RWPE2 (cell line): ENCODE results near the gene AIDA.

Experiments used
- ATAC-seq: fragments of 200-7000 bp; cut with Tn5 transposase; 3 replicates; pipeline ENCODE4 v1.9.1; 2021; ENCODE audit warnings: low read depth
- DNase-seq: peaks from one replicate; pipeline ENCODE4 v3.0.0-alpha.2; 2020; ENCODE audit warnings: low spot score
- H3K27ac ChIP-seq: fragments of 450-650 bp; 2 replicates; pipeline ENCODE4 v1.5.1; 2017; ENCODE audit warnings: mild to moderate bottlenecking; ENCODE audit not compliant: poor library complexity, severe bottlenecking
- H3K27me3 ChIP-seq: fragments of 250-450 bp; sonication (Bioruptor Pico); 2 replicates; pipeline ENCODE4 v1.5.1; 2021; ENCODE audit warnings: mild to moderate bottlenecking, moderate library complexity; ENCODE audit not compliant: insufficient read depth, poor library complexity, severe bottlenecking
- H3K36me3 ChIP-seq: fragments of 250-450 bp; sonication (Bioruptor Pico); 2 replicates; pipeline ENCODE4 v1.5.1; 2020; ENCODE audit warnings: low read depth, mild to moderate bottlenecking, moderate library complexity
- H3K4me1 ChIP-seq: fragments of 250-450 bp; sonication (Bioruptor Pico); 2 replicates; pipeline ENCODE4 v1.5.1; 2021; ENCODE audit warnings: mild to moderate bottlenecking, moderate library complexity; ENCODE audit not compliant: insufficient read depth, poor library complexity, severe bottlenecking
- H3K4me3 ChIP-seq: fragments of 250-450 bp; sonication (Bioruptor Pico); 2 replicates; pipeline ENCODE4 v1.5.1; 2021; ENCODE audit warnings: mild to moderate bottlenecking, moderate library complexity; ENCODE audit not compliant: severe bottlenecking
- H3K9me3 ChIP-seq: fragments of 250-450 bp; sonication (Bioruptor Pico); 2 replicates; pipeline ENCODE4 v1.5.1; 2021; ENCODE audit warnings: mild to moderate bottlenecking, moderate library complexity; ENCODE audit not compliant: severe bottlenecking
- CTCF ChIP-seq: fragments of 450-650 bp; IDR thresholded peaks from one replicate; pipeline ENCODE4 v1.5.1; 2017; ENCODE audit warnings: mild to moderate bottlenecking, moderate library complexity; ENCODE audit not compliant: poor library complexity, severe bottlenecking

AIDA gene

GRCh38 chr1:222704260-222704659, 8.0 kb downstream of the AIDA start:
- no peak for TF ChIP-seq CTCF
- DNase-seq (no peak), ATAC-seq (no peak)
- H3K27me3 ChIP-seq, result no peaks in the 10 kb centered on the region
- H3K4me1 ChIP-seq, result no peaks in the 10 kb centered on the region
- no peak overlapping the region for H3K27ac ChIP-seq
- H3K36me3 ChIP-seq, result peaks cover 3% of the 10 kb centered on the region
- no peak overlapping the region for H3K4me3 ChIP-seq
- no peaks in the 10 kb centered on the region for H3K9me3 ChIP-seq

- H3K36me3 ChIP-seq, result peaks cover 3% of the 10 kb centered on the region; the same call in 1 of the 2 replicates
- DNase-seq, result no peak
These were observed 10.1 kb downstream of the AIDA start for GRCh38 chr1:222702210-222702609.

GRCh38 chr1:222697826-222698225, 14.5 kb downstream of the AIDA start:
- peaks cover 18% of the 10 kb centered on the region for H3K36me3 ChIP-seq
- H3K27me3 ChIP-seq, result no peaks in the 10 kb centered on the region
- no peaks in the 10 kb centered on the region for H3K4me1 ChIP-seq
- H3K9me3 ChIP-seq, result no peaks in the 10 kb centered on the region
- TF ChIP-seq CTCF, result no peak
- H3K27ac ChIP-seq, result no peak overlapping the region
- DNase-seq (no peak), ATAC-seq (no peak)
- H3K4me3 ChIP-seq, result no peak overlapping the region

More at GRCh38 chr1:222702210-222702609, 10.1 kb downstream of the AIDA start:
- Histone ChIP-seq H3K4me1 (no peaks in the 10 kb centered on the region), H3K9me3 (no peaks in the 10 kb centered on the region), H3K27me3 (no peaks in the 10 kb centered on the region), H3K27ac (no peak overlapping the region), H3K4me3 (no peak overlapping the region)
- no peak for TF ChIP-seq CTCF
- no peak for ATAC-seq

- ATAC-seq (no peak), DNase-seq (no peak)
- Histone ChIP-seq H3K36me3 (peaks cover 21% of the 10 kb centered on the region), H3K4me1 (no peaks in the 10 kb centered on the region), H3K27ac (no peak overlapping the region), H3K27me3 (no peaks in the 10 kb centered on the region), H3K9me3 (no peaks in the 10 kb centered on the region), H3K4me3 (no peak overlapping the region)
- no peak for TF ChIP-seq CTCF
These were observed 15.1 kb downstream of the AIDA start for GRCh38 chr1:222697203-222697602.

GRCh38 chr1:222696741-222697140, 15.6 kb downstream of the AIDA start:
- Histone ChIP-seq H3K27ac (no peak overlapping the region), H3K27me3 (no peaks in the 10 kb centered on the region), H3K4me1 (no peaks in the 10 kb centered on the region), H3K36me3 (peaks cover 21% of the 10 kb centered on the region), H3K4me3 (no peak overlapping the region), H3K9me3 (no peaks in the 10 kb centered on the region)
- no peak for TF ChIP-seq CTCF
- DNase-seq (no peak), ATAC-seq (no peak)
